Epidermal melanocyte (primary cell): ENCODE measurements around the gene MORF4L2.
"Not testable (repeated sequence)": the region's sequence is repeated elsewhere in the genome, so short reads cannot be mapped to it uniquely, and the experiment has no call there.

Experiments
- DNase-seq: peaks from one replicate; pipeline ENCODE4 v3.0.0; 2011; ENCODE audit warnings: low spot score; ENCODE audit not compliant: insufficient read length

The MORF4L2 gene

DNA sequence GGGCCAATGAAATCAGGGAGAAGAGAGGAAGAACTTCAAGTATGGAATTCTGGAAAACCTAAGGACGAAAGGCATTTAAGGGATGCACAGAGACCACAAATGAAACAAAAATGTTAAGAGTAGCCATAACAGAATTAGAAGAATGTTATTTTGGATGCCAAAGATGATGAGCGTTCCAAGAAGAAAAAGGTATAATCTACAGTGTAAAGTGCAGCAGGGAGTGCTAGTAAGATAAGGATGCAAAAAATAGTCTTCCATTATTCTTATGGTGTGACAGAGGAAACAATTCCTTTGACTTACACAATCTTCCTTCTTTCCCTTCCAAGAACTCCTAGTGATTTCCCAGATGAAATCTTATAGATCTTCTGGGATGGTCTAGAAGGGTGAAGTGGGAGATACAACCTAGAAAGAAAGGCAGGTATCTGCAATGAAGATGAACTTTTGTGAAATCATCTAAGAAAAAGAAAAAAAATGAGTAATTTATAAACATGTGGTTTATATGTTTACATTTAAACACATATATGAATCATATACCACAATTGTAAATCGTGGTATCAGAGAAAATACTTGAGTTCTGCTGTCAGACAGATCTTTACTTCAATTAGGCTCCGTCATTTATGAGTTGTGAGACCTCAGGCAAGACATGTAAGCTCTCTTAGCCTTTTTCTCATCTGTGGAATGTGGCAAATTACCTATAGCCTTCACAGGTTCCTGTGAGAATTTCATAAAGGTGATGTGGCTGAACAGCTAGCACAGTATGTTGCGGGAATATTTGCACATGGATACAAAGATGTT is 8.1 kb downstream of the MORF4L2 start:
- DNase-seq = no peak

- no peak for DNase-seq
Observed at GRCh38 chrX:103674531-103675454, 11.7 kb downstream of the MORF4L2 start.

DNA sequence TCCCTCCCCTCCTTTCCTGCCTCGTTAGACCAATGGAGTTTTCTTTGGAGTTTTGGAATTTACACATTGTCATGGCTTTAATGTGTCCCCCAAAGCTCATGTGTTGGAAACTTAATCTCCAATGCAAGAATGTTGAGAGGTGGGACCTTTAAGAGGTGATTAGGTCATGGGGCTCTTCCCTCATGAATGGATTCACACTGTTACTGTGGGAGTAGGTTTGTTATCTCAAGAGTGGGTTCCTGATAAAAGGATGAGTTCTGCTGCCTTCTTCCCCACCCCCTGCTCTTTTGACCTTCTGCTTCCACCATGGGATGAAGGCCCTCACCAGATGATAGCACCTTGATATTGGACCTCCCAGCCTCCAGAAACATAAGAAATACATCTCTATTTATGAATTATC is 16.8 kb downstream of the MORF4L2 start:
- no peak for DNase-seq

DNA sequence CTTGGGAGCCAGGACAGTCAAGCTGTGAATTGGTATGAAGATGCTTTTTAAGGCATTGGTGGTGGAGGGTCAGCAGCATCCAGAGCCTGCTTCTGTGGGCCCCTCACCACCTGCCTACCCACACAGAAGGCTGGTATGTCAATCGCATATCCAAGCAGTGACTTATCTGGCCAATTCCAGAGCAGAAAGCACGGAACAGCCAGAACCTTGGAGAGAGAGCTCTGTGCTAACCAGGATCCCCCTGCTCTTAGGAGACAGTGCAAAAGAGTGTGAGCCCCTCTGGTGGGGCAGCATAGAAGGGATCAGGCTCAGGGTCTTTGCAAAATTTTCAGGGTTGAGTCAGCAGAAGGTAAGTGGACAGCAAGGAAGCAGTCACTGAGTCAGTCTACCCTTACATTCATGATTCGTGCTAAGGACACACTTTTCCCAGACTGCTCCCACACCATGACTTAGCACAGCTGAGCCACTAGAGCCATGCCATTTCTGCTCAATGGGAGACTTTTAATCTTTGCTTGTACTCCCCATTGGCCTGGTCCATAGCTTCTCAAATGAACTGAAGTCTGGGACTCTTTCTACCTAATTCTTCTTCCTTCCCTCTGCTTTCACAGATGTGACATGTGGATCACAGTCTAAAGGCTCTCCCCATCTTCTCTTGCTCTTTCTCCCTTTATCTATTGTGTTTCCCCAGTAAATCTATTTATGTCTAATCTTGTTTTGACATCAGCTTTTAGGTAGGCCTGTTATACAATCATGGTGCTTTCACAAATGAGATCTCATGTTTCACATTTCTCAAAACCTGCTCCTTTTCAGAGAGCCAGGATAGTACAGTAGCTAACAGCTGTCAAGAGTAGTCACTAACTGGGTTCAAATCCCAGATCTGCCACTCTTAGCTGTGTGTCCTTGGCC is 20.0 kb downstream of the MORF4L2 start:
- no peak for DNase-seq

- DNase-seq = no peak
Observed at GRCh38 chrX:103663981-103664762, 22.3 kb downstream of the MORF4L2 start.

DNA sequence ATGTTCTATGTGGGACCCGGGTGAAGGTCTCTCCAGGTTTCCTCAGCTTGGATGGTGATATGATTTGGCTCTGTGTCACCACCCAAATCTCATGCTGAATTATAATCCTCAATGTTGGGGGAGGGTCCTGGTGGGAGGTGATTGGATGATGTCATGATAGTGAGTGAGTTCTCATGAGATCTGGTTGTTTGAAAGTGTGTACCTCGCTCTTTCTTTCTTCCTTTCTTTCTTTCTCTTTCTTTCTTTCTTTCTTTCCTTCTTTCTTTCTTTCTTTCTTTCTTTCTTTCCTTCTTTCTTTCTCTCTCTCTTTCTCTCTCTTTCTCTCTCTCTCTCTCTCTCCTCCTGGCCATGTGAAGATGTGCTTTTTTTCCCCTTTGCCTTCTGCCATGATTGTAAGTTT is 27.0 kb downstream of the MORF4L2 start:
- DNase-seq = not testable (repeated sequence)

- no peak for DNase-seq
Observed at GRCh38 chrX:103658681-103659433, 27.6 kb downstream of the MORF4L2 start.

- DNase-seq = not testable (repeated sequence)
Observed at GRCh38 chrX:103657066-103657465, 29.4 kb downstream of the MORF4L2 start.

- DNase-seq = no peak
Observed at GRCh38 chrX:103656617-103657016, 29.9 kb downstream of the MORF4L2 start.

GRCh38 chrX:103655230-103656000 is 31.1 kb downstream of the MORF4L2 start:
- not testable (repeated sequence) for DNase-seq

DNA sequence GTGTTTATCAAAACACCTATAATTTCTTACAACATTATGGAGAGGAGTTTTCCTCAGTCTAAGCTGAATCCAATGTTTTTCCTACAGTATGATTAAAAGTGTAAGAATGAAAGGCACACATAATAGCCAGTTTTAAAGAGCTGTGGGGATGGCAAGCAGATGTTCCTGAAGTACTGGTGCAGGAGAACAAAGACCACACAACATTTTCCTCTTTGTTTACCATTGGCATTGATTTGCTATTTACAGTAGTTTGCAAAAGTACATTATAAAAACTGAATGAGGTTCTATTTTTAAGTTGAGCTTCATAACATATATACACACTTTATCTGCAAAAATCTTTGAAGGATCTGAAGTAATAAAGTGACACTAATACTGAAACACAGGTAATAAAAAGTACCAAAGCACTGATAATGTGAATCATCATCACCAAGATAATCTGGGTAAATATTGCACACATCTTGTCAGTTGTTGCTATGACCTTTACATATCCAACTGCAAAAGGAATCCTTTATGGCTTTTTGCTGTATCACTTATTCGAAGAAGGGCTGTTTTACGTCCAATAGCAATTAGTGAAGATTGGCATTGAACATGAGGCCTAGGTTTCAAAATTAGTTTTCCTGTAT is 35.2 kb downstream of the MORF4L2 start:
- DNase-seq = no peak

- no peak for DNase-seq
Observed at GRCh38 chrX:103647630-103648029, 38.9 kb downstream of the MORF4L2 start.

- DNase-seq = no peak
Observed at GRCh38 chrX:103644125-103644524, 42.4 kb downstream of the MORF4L2 start.

GRCh38 chrX:103640401-103641155 is 45.9 kb downstream of the MORF4L2 start:
- no peak for DNase-seq

- not testable (repeated sequence) for DNase-seq
Observed at GRCh38 chrX:103638479-103639346, 47.8 kb downstream of the MORF4L2 start.

DNA sequence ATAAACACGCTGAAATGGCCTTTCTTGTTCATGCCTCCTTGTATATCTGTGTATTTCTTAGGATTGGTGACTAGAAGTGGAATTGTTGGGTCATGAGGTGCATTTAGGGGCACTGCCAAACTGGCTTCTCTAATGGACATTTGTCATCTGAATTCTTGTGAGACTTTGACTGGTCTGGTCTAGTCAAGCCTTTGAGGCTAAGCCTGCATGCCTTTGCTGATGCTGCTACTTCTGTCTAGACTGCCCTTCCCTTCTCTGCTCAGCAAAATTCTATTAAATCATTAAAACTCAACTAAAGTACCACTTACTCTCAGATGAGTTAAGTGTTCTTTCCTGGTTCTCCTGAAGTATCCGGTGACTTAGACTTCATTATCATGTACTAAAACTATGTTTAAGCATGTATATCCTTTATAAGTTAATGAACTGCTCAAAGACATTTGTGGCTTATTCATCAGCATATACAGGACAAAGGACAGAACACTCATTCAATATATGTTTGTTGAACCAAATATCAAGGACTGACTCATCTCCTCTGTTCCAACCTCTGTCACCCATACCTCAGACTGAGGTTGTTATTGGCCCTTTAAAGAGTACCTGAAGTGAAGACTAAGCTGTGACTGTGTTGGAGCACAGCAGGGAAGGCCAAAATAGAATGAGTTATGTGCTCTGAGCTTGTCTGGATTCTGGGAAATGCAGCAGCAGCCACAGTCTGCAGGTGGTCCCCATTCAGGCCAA is 48.7 kb downstream of the MORF4L2 start:
- no peak for DNase-seq
